Hippocampal formation (tissue), 2 donors: ENCODE results near the gene GARIN5A.

Source experiments
- DNase-seq, 2 donors: peaks; one replicate each; lab custom pipeline; 2025; lab: John Stamatoyannopoulos, UW

The GARIN5A gene

GRCh38 chr19:50508843-50509190 is 32.2 kb upstream of the GARIN5A start:
- no peak for DNase-seq

GRCh38 chr19:50507376-50507775 is 30.7 kb upstream of the GARIN5A start:
- no peak for DNase-seq

DNA sequence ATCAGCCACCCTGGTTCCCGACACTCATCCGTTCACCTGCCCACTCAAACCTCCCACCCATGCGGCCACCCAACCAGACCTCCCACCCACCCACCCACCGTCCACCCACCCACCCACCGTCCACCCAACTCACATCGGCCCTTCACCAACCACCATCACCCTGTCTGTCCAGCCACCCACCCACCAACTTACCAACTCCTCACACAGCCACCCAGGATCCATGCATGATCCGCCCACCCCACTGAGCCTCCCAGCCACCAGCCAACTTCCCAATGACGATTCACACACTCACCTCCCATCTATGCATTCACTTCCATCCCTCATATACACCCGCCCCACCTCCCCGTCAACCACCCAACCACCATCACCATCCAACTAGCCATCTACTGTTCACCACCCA is 30.1 kb upstream of the GARIN5A start:
- no peak for DNase-seq

- DNase-seq, result no peak
These were observed 29.4 kb upstream of the GARIN5A start for GRCh38 chr19:50505856-50506611.

DNA sequence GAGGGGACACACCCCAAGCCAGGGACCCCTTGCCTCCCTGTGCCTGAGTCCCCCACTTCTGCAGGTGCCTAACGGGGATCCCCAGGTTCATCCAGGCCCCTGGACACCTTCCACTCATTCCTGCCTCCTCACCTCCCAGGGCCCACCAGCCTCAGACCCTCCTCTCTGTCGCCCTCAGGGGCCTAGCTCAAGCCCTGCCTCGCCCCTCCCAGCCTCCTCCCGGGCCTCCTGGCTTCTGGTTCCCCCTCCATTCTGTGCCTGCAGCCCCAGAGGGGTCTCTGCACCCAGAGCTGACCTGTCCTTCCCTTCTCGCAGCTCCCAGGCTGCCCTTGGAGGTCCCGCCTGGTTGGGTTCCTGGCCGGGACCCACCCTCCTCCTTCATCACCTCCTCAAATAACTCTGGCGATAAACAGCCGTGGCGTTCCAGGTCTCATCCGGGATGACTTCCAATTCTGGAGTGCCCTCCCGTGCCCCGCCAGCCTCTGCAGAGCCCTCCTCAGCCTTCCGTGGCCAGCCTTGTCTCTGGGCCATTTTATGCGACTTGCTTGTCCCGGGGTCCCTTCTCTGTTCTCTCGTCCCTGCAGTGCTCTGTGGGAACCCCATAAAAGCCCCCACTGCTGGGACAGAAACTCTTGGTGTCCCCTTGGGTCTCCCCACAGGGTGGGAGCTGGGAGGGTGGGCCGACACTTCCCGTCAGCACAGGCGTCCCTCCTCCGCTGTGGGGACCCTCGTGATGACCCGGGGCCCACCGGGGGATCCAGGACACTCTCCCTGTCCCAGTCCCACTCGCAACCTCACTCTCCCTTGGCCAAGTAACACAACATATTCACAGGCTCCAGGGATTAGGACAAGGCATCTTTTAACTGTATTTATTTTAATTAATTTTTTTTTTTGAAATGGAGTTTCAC is 25.2 kb upstream of the GARIN5A start:
- DNase-seq, result no peak

DNA sequence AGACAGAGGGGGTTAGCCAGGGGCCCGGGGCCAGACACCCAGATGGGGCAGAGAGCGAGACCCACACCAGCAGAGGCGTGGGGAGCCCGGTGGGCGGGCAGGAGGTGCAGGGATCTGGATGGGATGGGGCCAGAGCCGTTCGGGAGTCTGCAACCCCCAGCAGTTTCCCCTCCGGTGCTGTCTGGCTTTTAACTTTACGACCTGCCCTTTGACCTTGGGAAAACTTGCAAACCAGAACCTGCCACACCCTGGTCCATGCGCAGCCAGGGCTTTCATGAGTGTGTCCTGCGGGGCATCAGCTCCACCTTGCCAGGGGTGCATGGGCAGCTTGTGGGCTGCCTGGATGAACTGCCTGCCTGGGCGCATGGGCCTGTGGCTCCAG is 24.5 kb upstream of the GARIN5A start:
- DNase-seq, result no peak

DNA sequence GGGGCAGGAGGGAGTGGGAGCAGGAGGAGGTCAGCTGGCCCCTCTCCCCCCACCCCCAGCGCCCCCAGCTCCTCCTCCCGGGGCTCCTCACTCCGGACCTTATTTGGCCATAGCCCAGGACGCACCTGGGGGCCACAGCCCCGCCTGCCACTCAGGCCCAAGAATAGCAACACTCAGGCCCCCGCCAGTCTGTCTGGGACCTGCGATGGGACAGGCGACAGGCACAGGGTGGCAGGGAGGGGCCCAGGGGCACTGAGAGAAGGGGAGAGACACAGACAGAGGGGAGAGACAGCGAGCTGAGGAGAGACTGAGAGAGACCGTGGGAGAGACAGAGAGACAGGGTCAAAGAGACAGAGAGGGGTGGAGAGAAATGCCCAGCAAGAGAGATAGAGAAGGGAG is 24.1 kb upstream of the GARIN5A start:
- no peak for DNase-seq

DNA sequence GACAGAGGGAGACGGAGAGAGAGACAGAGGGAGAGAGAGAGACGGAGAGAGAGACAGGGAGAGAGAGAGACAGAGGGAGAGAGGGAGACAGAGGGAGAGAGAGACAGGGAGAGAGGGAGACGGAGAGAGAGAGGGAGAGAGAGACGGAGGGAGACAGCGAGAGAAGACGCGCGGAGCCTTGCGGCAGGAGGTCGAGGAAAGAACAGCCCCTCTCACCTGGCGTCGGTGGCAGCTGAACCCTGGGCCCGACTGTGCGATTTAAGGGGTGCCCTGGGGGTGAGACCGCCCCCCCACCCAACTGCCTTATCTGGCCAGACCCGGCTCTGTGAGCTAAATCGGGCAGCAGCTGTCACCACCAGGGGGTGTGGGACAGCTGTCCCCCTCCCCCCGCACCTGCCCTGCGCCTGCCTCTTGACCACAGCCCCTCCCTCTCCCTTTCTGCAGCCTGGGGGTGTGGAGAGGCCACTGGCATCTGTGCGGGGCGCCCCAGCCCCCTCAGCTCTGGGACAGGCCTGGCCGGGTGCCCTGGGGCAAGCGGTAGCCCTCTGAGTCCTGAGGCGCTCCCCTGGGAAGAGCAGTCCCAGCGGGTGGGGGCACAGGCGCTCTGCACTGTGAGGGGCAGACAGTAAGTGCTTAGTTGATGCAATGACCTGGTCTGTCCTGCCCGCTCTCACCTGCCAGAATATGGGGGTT is 23.6 kb upstream of the GARIN5A start:
- peak in 1 of 2 donors; percentile 31 for DNase-seq

DNA sequence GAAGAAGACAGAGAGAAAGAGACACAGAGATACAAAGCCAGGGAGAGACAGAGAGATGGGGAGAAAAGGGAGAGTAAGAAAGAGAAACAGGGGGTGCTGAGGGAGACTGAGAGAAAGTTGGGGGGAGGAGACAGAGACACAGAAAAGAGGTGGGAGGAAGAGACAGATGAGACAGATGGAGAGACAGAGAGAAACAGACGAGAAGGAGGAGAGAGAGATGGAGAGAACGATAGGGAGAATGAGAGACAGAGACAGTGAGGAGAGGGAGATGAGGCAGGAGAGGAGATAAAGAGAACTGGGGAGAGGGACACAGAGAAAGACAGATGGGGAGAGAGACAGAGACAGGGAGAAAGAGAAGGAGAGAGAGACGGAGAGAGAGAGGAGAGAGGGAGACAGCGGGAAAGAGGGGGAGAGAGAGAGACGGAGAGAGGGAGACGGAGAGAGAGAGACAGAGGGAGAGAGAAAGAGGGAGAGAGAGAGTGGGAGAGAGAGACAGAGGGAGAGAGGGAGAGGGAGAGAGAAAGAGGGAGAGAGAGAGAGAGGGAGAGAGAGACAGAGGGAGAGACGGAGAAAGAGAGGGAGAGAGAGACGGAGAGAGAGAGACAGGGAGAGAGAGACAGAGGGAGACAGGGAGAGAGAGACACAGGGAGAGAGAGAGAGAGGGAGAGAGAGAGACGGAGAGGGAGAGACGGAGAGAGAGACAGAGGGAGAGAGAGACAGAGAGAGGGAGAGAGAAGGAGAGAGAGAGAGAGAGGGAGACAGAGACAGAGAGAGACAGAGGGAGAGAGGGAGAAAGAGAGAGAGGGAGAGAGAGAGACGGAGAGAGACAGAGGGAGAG is 21.8 kb upstream of the GARIN5A start:
- DNase-seq, result no peak

GRCh38 chr19:50497022-50497405 is 20.4 kb upstream of the GARIN5A start:
- no peak for DNase-seq

- DNase-seq, result peak; percentile 93 to 96
These were observed 19.8 kb upstream of the GARIN5A start for GRCh38 chr19:50496189-50497021.

DNA sequence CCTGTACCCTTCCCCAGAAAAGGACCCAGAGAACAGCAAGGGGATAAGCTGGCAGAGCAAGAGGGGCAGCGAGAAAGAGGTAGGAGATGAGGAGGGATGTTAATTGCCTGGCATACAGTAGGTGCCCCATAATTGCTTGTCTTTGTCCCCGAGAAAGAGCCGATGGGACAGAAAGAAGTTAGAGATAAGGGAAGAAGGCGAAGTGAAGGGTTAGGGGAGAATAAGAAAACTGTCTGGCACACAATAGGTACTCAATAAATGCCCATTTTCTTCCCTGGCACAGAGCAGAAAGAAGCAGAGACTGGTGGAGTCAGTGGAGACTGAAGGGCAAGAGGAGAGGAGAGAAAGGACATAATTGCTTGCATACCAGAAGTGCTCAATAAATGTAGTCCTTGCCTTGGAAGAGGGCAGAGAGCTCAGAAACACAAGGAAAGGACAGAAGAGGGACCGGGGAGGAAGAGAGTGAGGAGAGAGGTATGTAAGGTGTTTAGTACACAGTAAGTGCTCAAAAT is 18.4 kb upstream of the GARIN5A start:
- DNase-seq, result no peak

GRCh38 chr19:50494186-50495019 is 17.8 kb upstream of the GARIN5A start:
- DNase-seq, result no peak

- DNase-seq, result no peak
These were observed 16.5 kb upstream of the GARIN5A start for GRCh38 chr19:50493171-50493570.

DNA sequence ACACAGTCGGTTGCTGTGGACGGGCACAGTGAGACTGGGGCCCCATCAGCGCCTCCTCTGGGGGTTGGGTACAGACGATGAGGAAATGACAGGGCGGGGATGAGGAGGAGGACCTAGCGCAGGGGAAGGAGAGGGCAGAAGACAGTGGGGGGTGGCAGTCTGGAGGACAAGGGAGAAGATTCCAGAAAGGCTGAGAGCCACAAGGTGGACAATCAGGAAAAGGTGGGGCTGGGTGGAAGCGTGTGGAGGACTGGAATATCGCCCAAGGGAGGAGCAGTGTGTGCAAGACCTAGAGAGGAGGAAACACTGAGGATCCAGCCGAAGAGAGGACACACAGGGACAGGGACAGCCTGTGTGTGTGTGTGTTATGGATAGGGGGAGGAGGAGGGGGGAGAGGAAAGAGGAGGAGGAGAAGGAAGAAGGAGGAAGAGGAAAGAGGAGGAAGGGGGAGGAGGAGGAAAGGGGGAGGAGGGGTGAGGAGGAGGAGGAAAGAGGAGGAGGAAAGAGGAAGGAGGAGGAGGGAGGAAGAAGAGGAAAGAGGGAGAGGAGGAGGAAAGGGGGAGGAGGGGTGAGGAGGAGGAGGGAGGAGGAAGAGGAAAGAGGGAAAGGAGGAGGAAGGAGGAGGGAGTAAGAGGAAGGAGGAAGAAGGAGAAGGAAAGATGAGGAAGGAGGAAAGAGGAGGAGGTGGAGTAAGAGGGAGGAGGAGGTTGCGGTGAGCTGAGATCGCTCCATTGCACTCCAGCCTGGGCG is 15.8 kb upstream of the GARIN5A start:
- DNase-seq, result no peak

DNA sequence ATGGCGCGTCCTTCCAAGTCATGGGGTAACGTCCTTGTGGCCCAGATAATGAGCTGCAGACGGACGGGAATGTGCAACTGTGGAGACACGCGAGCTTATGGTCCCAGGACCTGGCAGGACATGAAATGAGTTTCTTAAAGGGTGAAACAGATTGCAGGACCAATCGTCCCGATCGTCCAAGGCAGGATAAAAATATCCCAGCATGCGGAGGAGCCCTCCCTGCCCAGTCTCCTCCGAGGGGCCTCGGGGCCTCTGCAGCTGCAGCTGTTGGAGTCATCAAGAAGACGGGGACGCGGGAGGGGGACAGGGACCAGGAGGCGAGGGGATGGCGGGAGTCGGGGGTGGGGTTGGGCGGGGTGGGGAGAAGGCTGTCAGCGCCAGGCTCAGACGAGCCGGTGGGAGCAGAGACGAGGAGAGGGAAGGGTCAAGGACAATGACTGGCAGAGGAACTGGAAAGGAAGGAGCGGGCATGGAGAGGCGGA is 14.4 kb upstream of the GARIN5A start:
- no peak for DNase-seq

- no peak for DNase-seq
These were observed 13.8 kb upstream of the GARIN5A start for GRCh38 chr19:50490411-50490811.

GRCh38 chr19:50489461-50490011 is 12.9 kb upstream of the GARIN5A start:
- DNase-seq, result no peak
